Stomach smooth muscle (tissue), 2 donors: ENCODE measurements around the gene CUEDC2.
A peak's percentile ranks its signal among the peaks of the same experiment; 100 is the strongest.

Source experiments
- H3K27ac ChIP-seq: one replicate; pipeline ENCODE4 v1.7.0; 2013; ENCODE audit warnings: mild to moderate bottlenecking, low read length, inconsistent platforms
- H3K27me3 ChIP-seq, 2 donors: one replicate each; pipeline ENCODE4 v1.7.0; 2013; ENCODE audit warnings: low read length in 2 of 2; ENCODE audit not compliant: insufficient read depth in 2 of 2, control insufficient read depth in 1 of 2
- H3K36me3 ChIP-seq, 2 donors: one replicate each; pipeline ENCODE4 v1.7.0; 2013; ENCODE audit warnings: low read length in 2 of 2; ENCODE audit not compliant: control insufficient read depth in 2 of 2, insufficient read depth in 2 of 2
- H3K4me1 ChIP-seq: one replicate; pipeline ENCODE4 v1.7.0; 2013; ENCODE audit warnings: low read length; ENCODE audit not compliant: control insufficient read depth, insufficient read depth
- H3K4me3 ChIP-seq, 2 donors: one replicate each; pipeline ENCODE4 v1.7.0; 2013; ENCODE audit warnings: low read length in 2 of 2
- H3K9ac ChIP-seq, 2 donors: one replicate each; pipeline ENCODE4 v1.7.0; 2013; ENCODE audit warnings: low read length in 2 of 2, mild to moderate bottlenecking in 1 of 2
- H3K9me3 ChIP-seq, 2 donors: one replicate each; pipeline ENCODE4 v1.7.0; 2013; ENCODE audit warnings: low read length in 2 of 2; ENCODE audit not compliant: control insufficient read depth in 2 of 2
- donor health status: healthy.
- donor health status: Pancreatic carcinoma.

Gene CUEDC2

DNA sequence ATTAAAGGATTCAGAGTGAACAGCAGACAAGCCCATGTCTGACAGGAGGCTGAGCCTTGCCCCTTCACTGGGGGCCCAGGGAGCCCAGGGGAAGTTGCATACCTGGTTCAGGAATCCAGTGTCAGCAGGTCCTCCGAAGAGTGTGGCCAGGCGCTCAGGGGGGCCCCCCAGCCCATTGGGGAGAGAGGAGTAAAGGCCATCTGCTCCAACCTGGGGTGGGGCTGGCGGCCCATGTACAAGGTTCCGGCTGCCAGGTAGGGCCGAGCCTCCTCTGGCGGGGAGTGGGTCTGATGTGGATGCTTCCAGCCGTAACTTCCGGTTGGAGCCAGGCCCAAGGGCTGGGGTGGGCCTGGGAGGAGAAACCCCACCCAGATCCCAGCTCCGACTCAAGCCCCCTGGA is 16.1 kb downstream of the CUEDC2 start:
- H3K9me3 ChIP-seq = no peaks in the 10 kb centered on the region
- no peaks in the 10 kb centered on the region for H3K36me3 ChIP-seq
- peaks cover 21% of the 10 kb centered on the region for H3K4me1 ChIP-seq
- H3K27ac ChIP-seq = no peak overlapping the region
- no peak overlapping the region for H3K4me3 ChIP-seq
- H3K9ac ChIP-seq = no peak overlapping the region
- H3K27me3 ChIP-seq = peaks cover 31 to 42% of the 10 kb centered on the region in 2 donors

DNA sequence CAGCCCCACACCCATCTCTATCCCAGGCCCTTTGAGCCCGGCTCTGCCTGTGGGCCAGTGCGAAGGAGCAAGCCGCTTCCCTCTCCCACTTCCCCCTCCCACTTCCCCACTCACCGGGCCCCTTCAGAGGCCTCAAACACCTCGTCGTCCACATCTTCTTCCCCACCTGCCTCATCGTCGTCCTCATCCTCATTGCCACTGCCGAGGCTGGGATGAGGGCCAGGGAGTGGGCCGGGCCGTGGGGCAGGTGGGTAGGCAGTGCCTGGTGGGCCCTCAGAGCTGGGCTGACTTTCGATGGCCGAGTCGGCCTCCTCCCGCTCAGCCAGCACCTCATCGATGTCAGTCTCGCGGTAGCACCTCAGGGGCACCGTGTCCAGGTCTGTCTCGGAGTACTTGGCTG is 17.6 kb downstream of the CUEDC2 start:
- Histone ChIP-seq H3K4me1 (peaks cover 25% of the 10 kb centered on the region), H3K9ac (no peak overlapping the region), H3K4me3 (no peak overlapping the region), H3K27me3 (peaks cover 31 to 49% of the 10 kb centered on the region in 2 donors), H3K9me3 (no peaks in the 10 kb centered on the region), H3K27ac (no peak overlapping the region), H3K36me3 (no peaks in the 10 kb centered on the region)

DNA sequence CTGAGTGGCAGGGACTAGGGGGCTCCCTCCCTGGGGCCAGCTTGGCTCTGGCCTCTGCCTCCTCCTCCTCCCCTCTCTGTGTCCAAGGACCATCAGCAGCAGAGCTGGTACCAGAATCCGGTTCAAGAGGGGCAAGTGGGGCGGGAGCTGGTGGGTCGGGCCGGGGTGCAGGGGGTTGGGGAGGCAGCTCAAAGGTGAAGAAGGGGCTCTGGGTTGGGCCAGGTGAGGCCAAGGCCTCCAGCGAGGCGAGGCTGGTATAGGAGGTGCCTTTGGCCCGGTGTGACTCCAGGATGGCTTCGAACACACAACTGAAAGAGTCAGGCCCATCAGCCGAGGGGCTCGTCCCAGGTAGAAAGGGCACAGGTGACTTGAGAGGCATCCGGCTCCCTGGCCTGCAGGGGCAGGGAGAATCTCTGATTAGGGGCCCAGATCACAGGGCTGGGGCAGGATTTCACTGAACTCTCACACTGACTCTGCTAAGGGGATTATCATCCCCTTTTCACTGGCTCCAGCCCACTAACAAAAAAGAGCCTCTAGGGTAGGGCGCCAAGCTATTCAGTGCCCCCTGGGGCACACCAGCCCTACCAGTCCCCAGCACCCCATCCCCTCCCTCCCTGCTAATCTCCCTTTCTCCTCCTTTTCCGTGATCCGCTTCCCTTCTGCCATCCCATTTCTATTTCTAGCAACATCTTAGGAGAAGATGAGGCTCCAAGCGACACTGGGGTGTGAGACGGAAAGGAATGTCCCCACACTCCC is 18.4 kb downstream of the CUEDC2 start:
- H3K36me3 ChIP-seq = no peaks in the 10 kb centered on the region

DNA sequence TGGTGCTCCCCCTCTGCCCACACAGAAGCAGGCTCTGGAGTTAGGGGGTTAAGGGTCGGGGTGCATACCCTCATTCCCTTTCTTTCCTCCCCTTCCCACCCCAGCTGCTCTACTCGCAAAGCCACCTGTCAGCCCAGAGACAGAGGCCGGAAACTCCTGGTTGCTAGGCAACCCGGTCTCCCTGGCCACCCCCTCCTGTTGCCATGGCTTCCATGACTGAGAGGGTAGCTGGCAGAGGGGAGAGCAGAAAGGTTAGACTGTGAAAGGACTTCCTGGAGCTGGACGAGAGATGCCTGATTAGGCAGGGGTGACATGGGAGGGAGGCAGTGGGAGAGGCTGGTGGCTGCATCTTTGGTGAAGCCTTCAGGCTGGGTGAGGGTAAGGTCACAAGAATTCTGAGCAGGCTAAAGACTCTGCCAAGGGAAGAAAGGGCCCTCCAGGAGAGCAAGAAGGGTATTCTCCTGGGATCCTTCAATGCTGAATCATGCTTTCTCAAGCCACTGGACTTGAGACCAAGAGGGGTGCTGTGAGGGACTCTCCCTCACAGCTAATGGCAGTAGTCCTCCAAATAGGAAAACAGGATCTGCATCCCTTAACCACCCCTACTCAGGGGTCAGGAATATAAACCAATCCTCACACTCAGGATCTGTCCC is 19.2 kb downstream of the CUEDC2 start:
- H3K27me3 ChIP-seq = peaks cover 29 to 46% of the 10 kb centered on the region in 2 donors
- no peak overlapping the region for H3K27ac ChIP-seq
- H3K4me1 ChIP-seq = peaks cover 21% of the 10 kb centered on the region
- no peaks in the 10 kb centered on the region for H3K36me3 ChIP-seq
- no peak overlapping the region for H3K4me3 ChIP-seq
- H3K9me3 ChIP-seq = no peaks in the 10 kb centered on the region
- H3K9ac ChIP-seq = no peak overlapping the region

More for the DNA sequence above, 18.4 kb downstream of the CUEDC2 start:
- H3K9ac ChIP-seq = no peak overlapping the region
- H3K9me3 ChIP-seq = no peaks in the 10 kb centered on the region
- H3K27ac ChIP-seq = no peak overlapping the region
- H3K27me3 ChIP-seq = peaks cover 31 to 49% of the 10 kb centered on the region in 2 donors
- no peak overlapping the region for H3K4me3 ChIP-seq
- H3K4me1 ChIP-seq = peaks cover 21% of the 10 kb centered on the region

DNA sequence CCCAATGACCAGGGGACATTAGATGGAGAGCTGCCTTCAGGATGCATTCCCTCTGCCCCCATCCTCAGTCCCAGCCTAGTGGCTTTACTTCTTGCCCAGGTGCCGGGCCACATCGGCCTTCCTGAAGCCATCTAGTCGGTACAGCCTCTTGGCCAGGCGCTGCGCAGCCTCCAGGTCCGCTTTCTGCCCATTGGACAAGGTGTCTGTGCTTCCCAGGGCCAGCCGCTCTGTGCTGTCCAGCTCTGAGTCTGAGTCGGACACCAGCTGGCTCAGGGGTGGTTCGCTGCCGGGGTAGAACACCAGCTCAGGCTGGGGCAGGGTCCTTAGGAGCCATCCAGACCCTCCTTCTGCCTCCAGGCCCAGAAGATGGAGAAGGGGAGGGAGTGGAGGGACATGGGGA is 20.1 kb downstream of the CUEDC2 start:
- Histone ChIP-seq H3K9ac (no peak overlapping the region), H3K36me3 (no peaks in the 10 kb centered on the region), H3K4me3 (no peak overlapping the region), H3K9me3 (no peaks in the 10 kb centered on the region), H3K27ac (no peak overlapping the region), H3K27me3 (peaks cover 30 to 47% of the 10 kb centered on the region in 2 donors), H3K4me1 (peaks cover 28% of the 10 kb centered on the region)

DNA sequence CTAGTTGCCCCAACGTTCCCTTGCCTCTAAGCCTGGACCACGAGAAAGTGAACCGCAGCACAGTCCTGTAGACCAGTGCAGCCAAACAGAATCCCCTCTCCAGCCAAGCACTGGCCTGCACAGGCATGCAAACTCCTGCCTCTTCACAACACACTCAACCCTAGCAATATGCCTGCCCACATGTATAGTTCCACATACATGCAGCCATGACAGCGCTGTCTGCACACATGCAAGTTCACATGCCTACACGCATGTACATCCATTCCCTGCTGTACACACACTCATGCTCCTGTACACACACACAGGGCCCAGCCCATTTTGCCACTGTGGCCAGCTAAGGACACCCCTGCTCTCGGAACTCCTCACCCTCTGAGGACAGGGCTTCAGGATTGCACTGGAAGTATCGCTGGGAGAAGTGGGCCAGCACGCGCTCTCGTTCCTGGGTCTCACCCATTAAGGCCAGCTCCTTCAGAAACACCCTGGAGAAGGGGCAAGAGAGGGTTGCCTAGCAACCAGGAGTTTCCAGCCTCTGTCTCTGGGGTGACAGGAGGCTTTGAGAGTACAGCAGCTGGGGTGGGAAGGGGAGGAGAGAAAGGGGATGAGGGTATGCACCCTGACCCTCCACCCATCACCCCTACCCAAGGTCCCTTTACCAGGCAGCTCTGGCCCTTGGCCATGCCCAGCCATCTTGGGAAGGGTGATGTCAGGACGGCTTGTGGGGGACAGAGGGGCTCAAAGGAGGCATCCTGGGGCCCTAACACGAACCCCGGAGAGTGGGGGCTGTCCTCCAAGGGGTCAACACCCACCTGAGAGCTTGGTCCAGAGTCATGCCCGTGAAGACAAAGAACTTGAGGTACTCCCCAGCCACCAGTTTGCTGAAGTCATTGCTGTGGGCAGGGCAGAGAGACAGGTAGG is 20.8 kb downstream of the CUEDC2 start:
- Histone ChIP-seq H3K9ac (no peak overlapping the region), H3K27ac (peak overlapping the region; percentile 99), H3K9me3 (no peaks in the 10 kb centered on the region), H3K36me3 (no peaks in the 10 kb centered on the region), H3K4me1 (peaks cover 29% of the 10 kb centered on the region), H3K27me3 (peaks cover 23 to 44% of the 10 kb centered on the region in 2 donors), H3K4me3 (no peak overlapping the region)

DNA sequence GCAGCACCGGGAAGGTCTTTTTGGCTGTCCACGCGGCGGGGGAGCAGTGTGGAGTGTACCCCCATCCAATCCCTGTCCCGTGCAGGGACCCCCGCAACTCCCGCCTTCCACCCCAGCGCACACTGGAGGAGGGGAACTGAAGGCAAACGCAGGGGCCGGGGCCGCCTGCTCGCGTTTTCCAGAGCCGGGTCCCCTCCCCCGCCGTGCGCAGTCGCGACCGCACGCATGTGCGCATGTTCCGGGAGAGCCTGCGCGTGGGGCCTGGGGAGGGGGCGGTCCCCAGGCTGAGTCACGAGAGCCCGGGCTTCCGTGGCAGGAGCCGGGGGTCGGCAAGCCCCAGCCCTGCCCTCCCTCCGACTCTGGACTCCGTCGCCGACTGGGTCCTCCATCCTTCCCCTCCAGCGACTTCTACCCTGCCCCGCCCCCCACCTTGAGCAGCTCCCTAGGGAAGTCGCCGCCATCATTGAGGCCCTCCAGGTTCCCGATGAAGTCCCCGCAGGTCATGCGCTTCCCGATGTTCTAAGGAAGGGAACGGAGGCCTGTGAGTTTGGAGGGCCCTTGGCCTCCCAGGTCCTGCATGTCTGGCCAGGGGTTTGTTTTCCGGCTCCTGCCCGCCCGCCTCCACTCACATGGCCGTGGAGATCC is 21.8 kb downstream of the CUEDC2 start:
- Histone ChIP-seq H3K9me3 (no peaks in the 10 kb centered on the region), H3K9ac (peak overlapping the region; percentile 78 to 92), H3K36me3 (no peaks in the 10 kb centered on the region), H3K27ac (peak overlapping the region; percentile 99), H3K4me1 (peaks cover 38% of the 10 kb centered on the region), H3K4me3 (peak overlapping the region; percentile 42 to 82), H3K27me3 (peaks cover 16 to 36% of the 10 kb centered on the region in 2 donors)

DNA sequence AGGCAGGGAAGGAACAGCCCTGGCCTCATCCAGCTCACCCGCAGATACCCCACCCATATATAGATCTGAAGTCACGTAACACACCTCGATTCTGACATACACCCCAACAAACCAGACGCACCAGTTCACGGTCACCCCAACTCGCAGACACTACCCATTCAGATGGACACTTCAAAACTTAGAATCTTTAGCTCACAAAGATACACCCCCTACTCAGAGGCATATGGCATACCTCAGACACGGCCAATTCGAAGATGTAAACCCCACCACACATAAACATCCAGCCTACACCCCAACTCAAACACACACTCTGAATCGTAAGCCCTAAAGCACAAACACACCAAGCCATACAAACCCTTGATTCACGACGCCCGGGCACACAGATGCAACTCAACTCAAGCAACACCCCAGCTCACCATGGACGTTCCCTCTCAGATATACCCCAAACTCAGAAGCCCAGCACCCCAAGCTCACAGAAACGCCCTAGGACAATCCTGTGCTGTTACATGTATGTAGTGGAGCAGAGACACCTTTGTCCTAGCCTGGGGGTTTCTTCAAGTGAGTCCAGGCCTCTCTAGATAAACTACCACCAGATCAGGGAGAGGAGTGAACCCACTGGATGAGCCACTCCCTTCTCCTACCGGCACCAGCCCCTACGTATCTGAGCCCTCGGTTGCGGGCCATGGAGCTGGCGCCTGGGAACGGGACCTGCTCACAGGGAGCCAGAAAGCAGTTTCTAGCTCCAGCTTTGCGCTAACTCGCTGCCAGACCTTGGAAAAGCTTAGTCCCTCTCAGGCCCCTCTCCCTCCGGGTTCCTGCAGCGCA is 22.6 kb downstream of the CUEDC2 start:
- Histone ChIP-seq H3K4me3 (peak overlapping the region; percentile 42 to 82), H3K36me3 (no peaks in the 10 kb centered on the region), H3K9ac (peak overlapping the region; percentile 78 to 92), H3K27me3 (peaks cover 13 to 31% of the 10 kb centered on the region in 2 donors), H3K9me3 (no peaks in the 10 kb centered on the region), H3K27ac (peak overlapping the region; percentile 99), H3K4me1 (peaks cover 46% of the 10 kb centered on the region)

DNA sequence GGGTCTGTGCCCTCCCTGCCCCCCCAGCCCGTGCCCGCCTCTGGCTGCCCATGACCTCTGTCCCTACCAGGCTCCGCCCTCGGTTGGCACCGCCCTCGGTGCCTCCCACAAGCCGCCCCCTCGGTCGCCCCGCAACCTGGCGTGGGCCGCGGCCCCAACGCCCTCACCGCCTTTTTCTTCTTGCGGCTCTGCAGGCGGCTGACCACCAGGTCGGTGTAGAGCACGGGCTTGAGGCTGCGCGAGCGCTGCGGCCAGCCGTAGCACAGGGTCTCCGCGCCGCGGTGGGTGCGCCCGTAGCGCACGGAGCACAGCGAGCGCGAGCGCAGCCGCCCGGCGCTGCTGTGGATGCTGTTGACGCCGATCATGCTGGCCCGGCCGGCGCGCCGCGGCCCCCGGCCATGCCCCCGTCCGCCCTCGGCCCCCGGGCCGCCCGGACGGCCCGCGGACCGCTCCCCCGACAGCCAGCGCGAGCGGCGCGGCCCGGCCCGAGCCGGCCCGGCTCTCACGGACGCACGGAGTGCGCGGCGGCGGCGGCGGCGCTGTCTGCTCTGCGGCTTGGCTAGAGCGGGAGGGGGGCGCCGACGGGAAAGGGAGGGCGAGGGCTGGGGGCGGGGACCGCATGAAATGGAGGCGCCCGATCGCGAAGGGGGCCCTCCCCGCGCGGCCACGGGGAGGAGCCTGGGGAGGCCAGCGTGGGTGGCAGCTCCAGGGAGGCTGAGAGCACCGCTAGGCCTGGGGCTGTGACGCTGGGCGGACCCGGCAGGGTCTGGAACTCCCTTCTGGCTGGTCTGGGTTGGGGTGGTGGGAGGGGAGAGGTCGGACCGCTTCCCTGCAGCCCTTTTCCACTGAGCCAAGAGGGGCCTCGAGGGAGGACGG is 23.4 kb downstream of the CUEDC2 start:
- peaks cover 53% of the 10 kb centered on the region for H3K4me1 ChIP-seq
- peak overlapping the region; percentile 79 to 82 for H3K4me3 ChIP-seq
- H3K9me3 ChIP-seq = no peaks in the 10 kb centered on the region
- H3K27ac ChIP-seq = peak overlapping the region; percentile 100
- peaks cover 13 to 24% of the 10 kb centered on the region in 2 donors for H3K27me3 ChIP-seq
- H3K36me3 ChIP-seq = peaks cover 0 to 4% of the 10 kb centered on the region in 2 donors
- H3K9ac ChIP-seq = peak overlapping the region; percentile 98 to 100
